Lower lobe of right lung (tissue), 2 donors: ENCODE results near the gene C3. TPM values are rescaled to one million over a fixed set of nuclear protein-coding genes. Genes with fewer than 3 reads are reported as not detected.

Experiments
- ATAC-seq, 2 donors: fragments of 200-7000 bp; cut with Tn5 transposase; one replicate each; pipeline ENCODE4 v1.9.1; 2020 to 2022; ENCODE audit warnings: mild to moderate bottlenecking in 2 of 2, moderate library complexity in 2 of 2
- DNase-seq: peaks from one replicate; pipeline ENCODE4 v3.0.0-alpha.2; 2020
- H3K27ac ChIP-seq: fragments of 200-600 bp; one replicate; pipeline ENCODE4 v1.8.0; 2022
- H3K27me3 ChIP-seq: fragments of 200-600 bp; one replicate; pipeline ENCODE4 v1.8.0; 2022; ENCODE audit warnings: low read depth
- H3K36me3 ChIP-seq: fragments of 200-600 bp; one replicate; pipeline ENCODE4 v1.8.0; 2022; ENCODE audit warnings: mild to moderate bottlenecking
- H3K4me1 ChIP-seq: fragments of 200-600 bp; one replicate; pipeline ENCODE4 v1.8.0; 2022
- H3K4me3 ChIP-seq: fragments of 200-600 bp; one replicate; pipeline ENCODE4 v1.8.0; 2022; ENCODE audit warnings: mild to moderate bottlenecking
- H3K9me3 ChIP-seq: fragments of 200-600 bp; one replicate; pipeline ENCODE4 v1.8.0; 2022
- CTCF ChIP-seq: fragments of 200-600 bp; IDR thresholded peaks from one replicate; pipeline ENCODE4 v1.8.0; 2022; ENCODE audit warnings: antibody characterized with exemption, mild to moderate bottlenecking
- intact Hi-C: fragments of 100-400 bp; cut with DNase I; formaldehyde crosslinking; loops from one replicate; pipeline ENCODE4 v1.11.0; 2022
- microRNA-seq: library from miRNA; unstranded; fragments of <30 nt; microRNA quantifications from one replicate; pipeline ENCODE4 v1.2.0, GENCODE V29; 2020; ENCODE audit warnings: borderline number of aligned reads
- total RNA-seq: library from RNA; stranded (reverse); fragmentation: NEBNext Ultra II Directional; extraction: Animal tissue kit (Norgen Biotek cat#: 25700); gene quantifications from one replicate; pipeline ENCODE4 v1.2.1, GENCODE V29; 2021
- donor health status: DM: no; HTN: yes; CAD: no; lungs with severe emphysema.

Gene C3
- total RNA-seq, 1 donor from 2014 or later: 1,321 TPM

GRCh38 chr19:6632002-6632621 lies 88.3 kb downstream of the C3 start:
- no peak overlapping the region for H3K27ac ChIP-seq
- no peaks in the 10 kb centered on the region for H3K36me3 ChIP-seq
- no peak for DNase-seq
- H3K4me3 ChIP-seq: no peak overlapping the region
- TF ChIP-seq CTCF: peak; percentile 77
- no peaks in the 10 kb centered on the region for H3K9me3 ChIP-seq
- peak; percentile 85 to 92 for ATAC-seq
- intact Hi-C loops: no loop called here
- no peaks in the 10 kb centered on the region for H3K4me1 ChIP-seq
- H3K27me3 ChIP-seq: no peaks in the 10 kb centered on the region

Small RNA genes within 50 kb of the gene (microRNA-seq; reads per million reads assigned to microRNA genes)
- not detected for gene MIR6791

Other genes with a start within 250 kb of the C3 start
- 15.1 TPM for gene DENND1C, start 238.9 kb downstream of the C3 start, total RNA-seq
- gene TUBB4A, start 218.3 kb downstream of the C3 start, total RNA-seq: 1.2 TPM
- 4.1 TPM for gene TNFSF9, start 189.6 kb downstream of the C3 start, total RNA-seq
- 2.6 TPM for gene CD70, start 129.5 kb downstream of the C3 start, total RNA-seq
- gene TNFSF14, start 50.5 kb downstream of the C3 start, total RNA-seq: 3.3 TPM
- gene GPR108, start 16.9 kb upstream of the C3 start, total RNA-seq: 87.0 TPM
- gene TRIP10, start 19.0 kb upstream of the C3 start, total RNA-seq: 65.8 TPM
- gene SH2D3A, start 46.8 kb upstream of the C3 start, total RNA-seq: 21.2 TPM
- 36.2 TPM for gene VAV1, start 52.1 kb upstream of the C3 start, total RNA-seq
- gene ADGRE1, start 166.9 kb upstream of the C3 start, total RNA-seq: 1.8 TPM